Stimulated activated CD8-positive, alpha-beta memory T cell treated with anti-CD3 and anti-CD28 coated beads, Interleukin-4, amount 100 ng/mL, for 24 hours (primary cell): ENCODE results near the gene YWHAG.
"Not testable (repeated sequence)": the region's sequence is repeated elsewhere in the genome, so short reads cannot be mapped to it uniquely, and the experiment has no call there.

Experiments used
- DNase-seq: peaks from one replicate; pipeline ENCODE4 v3.0.0-alpha.2; 2020; ENCODE audit warnings: low read depth

YWHAG gene

DNA sequence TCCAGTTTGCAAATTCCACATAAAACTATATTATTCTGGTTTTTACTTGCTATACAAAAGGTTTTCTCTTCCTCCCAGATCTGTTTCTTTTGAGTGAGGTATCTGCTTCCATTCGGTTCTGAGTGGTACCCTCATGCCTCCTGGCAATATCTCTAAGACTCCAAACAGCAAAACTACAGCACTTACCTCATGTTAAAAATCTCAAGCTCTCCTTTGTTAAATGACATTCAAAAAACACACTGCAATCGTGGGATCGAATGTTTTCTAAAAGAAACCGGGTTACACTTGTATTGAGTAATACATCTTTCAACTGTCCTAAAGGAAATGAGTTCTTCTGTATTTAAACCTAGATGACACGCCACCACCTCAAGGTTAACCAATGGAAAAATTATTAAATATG is 11.1 kb downstream of the YWHAG start:
- DNase-seq = no peak

DNA sequence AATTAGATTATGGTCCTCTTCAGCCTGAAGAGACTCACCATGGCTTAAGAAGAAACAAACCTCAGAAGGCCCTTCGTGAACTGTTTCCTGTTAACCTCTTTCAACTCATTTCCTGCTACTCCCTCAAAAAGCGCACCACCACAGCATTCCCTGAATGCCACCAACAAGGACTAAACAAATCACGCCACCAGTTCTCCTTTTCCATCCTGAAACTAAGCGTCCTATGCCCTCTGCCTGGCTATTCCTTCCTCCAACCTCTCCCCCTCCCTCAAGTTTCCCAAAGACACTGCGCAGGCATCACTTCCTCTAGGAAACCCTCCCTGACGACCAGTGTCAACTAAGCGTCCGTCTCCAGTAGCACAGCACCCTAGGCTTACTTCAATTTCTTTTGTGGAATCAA is 12.0 kb downstream of the YWHAG start:
- DNase-seq = no peak

DNA sequence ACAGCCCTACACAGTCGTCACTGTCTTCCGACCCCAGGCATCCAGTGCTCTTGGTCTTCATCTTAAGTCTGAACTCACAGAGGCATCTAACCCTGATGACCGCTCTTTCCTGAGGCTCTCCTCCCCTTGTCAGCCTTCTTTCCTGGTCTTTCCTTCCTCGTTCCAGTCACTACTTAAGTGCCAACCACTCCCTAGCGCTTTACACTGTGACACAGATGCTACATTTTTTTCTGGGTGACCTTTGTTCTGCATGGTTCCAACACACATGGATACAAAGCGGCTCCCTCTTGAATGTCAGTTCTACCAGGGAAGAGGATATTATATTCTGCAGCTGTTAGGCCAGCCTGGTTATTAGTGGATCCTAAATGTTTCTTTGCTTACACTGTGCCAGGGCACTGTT is 12.7 kb downstream of the YWHAG start:
- no peak for DNase-seq

DNA sequence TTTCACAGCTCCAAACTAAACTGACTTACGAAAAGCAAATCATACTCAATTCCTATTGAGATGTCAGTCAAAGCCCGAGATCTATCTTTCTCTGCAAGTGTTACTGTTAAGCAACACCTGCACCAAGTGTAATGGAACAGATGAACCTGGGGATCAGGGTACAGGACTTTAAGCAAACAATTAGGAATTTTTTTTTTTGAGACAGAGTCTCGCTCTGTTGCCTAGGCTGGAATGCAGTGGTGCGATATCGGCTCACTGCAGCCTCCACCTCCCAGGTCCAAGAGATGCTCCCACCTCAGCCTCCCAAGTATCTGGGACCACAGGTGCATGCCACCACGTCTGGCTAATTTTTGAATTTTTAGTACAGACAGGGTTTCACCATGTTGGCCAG is 14.9 kb downstream of the YWHAG start:
- DNase-seq = no peak

DNA sequence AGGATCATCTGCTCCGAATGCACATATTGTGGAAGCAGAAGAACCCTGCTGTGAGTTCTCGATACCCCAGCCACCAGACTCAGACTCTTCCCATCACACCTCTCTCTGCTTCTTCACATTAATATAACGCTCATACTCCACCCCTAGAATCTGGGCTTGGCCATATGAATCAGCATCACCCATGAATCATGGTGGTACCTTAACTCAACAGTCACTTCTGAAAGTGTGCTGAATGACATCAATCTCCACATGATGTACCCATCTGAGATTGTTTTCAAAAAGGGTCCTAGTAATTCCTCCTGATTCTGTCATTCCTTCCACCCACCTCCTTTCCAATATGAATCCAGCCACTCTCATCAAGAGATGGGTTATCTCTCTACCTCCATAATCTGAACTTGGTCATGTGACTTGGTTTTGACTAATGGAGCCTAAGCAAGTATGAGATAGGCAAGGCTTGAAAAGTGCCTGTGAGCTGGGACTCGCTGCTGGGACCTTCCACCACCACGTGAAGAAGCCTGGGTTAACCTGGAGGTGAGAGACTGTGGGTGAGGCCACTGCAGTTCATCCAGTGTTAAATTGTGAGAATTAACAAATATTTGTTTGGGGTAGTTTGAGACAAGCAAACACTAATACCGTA is 15.4 kb downstream of the YWHAG start:
- DNase-seq = no peak

DNA sequence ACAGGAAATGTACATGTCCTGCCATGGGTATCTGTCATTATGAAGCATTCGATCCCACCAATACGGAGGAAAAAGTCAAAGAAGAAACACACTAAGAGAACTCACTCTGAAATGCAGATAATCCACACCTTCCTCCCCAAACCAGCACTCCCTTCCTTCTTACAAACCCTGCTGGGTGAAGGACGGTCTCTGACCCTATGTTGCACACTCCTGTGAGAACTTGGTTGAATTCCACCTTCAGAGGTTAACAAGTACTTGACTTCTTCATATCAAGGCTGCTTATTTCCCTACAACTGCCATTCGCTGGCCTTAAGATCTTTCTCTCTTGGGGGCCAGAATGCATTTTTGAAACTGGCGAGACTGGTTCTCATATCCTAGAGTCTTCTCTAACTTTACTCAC is 16.6 kb downstream of the YWHAG start:
- DNase-seq = no peak

DNA sequence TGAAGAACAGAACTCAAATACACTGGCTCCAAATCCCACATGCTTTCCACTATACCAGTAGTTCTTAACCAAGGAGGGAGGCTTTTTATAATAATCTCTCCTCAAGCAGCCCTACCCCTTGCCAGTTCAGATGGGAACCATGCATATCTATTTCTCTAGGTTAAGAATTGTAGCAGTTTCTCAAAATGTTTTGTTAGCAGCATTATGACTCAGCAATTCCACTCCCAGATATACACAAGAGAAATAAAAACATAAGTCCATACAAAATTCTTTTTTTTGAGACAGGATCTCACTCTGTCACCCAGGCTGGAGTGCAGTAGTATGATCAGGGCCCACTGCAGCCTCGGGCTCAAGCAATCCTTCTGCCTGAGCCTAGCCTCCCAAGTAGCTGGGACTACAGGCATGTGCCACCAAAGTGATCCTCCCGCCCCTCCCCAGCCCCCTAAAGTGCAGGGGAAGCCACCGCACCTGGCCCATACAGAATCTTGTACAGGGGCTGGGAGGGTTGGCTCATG is 18.1 kb downstream of the YWHAG start:
- DNase-seq = no peak

DNA sequence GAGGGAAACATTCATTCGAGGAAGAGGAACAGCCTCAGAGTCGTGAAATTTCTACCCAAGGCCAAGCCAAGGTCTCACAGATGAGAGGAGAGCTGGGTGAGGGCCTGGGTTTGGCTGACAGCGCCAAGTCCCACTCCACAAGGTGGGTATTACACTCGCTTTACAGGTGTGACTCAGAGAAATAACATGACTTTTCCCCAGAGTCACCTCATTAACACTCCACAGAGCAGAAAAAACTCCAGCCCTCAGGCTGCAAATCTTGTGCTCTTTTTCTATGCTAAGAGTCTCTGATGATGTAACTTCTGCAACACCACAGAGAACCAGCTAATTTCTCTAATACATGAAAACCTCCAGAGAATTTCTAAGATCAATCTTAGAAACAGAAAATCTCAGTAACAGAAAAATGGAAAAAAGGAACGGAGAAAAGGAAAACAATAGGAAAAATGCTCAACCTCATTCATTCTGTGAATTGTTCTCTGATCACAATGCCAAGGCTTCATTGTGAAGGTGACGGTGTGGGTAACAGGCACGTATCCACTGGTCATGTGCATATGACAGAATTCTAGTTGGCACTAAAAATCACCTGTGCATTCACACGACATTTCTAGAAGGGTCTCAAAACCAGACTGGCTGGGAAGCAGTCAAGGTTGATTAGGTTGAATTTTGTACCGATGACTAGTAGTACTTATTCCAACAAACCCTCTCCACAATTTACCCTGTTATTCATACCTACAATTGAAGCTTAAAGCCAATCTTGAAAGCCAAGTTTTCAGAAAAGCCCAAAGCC is 20.3 kb downstream of the YWHAG start:
- DNase-seq = no peak

DNA sequence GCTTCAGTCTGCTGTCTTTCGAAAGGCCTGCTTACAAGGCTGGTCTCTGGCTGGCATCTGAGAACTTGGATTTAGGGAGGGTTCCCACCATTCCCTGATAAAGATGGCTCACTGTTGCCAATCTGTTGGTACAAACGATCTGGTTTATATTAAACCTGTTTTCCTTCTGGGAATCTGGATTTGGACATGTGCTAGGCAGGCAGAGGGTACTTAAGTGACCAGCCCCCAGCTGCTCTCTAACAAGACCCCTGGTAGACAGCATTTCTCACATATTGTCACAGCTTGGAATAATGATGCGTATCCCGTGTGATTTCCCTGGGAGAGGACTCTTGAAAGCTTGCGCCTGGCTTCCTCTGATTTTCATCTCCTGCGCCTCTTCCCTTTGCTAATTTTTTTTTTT is 21.6 kb downstream of the YWHAG start:
- DNase-seq = no peak

DNA sequence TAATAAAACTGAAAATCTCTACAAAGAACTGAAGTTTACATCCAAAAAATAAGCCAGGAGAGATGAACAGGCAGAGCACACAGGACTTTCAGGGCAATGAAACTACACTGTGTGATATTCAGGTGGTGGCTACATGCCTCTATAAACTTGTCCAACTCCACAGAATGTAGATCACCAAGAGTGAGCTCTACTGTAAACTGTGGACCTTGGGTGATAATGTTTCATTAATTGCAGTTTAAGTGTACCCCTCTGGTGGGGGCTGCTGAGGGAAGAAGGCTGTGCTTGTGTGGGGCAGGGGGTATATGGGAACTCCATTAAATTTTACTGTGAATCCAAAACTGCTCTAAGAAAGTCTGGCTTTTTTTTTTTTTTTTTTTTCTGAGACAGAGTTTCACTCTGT is 22.7 kb downstream of the YWHAG start:
- no peak for DNase-seq

DNA sequence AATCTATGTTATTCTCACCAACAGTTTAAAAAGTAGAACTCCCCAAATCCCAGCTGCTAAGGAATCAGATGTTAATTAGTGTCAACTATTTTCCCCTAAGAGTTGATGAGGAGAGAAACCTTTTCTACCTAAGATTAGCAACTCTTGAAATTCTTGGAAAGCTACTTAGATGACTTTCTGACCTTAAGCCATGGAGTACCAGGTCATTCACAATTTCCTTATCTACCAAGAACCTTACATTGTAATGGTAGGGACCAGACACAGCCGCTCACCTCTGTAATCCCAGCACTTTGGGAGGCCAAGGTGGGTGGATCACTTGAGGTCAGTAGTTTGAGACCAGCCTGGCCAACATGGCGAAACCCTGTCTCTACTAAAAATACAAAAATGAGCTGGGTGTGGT is 23.4 kb downstream of the YWHAG start:
- not testable (repeated sequence) for DNase-seq

DNA sequence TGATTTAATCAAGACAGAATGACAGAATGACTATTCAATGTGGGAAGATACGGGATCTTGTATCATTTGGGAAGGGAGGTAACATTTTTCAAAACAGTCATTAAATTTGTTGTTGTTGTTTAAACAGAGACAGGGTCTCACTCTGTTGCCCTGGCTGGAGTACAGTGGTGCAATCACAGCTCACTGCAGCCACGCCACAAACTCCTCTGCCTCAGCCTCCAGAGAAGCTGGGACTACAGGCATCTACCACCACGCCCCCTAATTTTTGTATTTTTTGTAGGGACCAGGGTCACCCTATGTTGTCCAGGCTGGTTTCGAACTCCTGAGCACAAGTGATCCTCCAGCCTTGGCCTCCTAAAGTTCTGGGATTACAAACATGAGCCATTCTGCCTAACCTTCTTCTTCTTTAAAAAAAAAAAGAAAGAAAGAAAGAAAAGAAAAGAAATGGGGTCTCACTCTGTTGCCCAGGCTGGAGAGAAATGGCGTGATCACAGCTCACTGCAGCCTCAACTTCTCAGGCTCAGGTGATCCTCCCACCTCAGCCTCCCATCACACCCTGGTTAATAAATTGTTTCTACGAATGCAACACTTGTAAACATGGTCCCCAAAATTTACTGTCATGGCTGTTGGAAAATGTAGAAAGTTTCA is 24.3 kb downstream of the YWHAG start:
- DNase-seq = no peak

DNA sequence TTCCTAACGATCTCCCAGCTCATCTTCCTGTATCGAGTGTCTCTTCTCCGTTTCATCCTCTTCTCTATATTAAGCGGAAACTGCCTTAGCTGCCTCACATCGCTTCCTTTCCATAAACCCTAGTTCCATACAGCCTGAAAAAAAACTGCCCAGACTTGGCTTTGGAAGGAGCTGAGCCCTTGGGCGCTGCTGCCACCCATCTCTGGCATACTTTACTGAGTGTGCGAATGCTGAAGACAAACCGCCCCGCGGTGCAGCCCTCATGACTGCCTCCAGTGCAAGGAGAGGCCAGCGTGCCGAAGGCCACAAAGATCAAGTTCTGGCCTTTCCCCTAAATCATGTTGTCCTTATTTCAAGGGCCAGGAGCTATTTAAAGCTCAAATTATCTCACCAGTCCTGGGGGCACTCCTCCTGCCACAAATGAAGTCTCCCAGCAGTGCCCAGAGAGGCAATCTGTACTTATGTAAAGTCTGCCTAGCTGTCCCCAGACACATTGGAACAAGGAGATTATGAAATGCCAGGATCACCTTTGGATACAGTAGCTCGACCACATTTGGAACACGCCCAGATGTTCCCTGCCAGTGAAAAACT is 25.2 kb downstream of the YWHAG start:
- DNase-seq = no peak

DNA sequence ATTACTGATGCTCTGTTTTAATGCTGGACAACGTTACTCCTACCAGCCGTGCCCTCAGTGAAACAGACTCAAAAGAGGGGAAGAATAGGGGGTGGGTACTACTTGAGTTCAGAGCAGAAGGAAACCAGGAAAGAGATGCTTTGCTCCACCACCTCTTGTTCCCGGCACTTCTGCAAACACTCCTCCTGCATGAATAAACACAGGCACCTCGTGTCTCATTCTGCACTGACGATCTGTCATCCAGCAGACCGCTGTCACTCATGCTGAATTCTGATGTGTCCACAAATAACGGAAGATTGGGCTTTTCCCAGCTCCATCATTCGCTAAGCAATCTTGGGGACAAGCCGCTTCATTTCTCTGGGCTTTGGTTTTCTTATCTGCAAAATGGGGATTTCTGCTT is 26.7 kb downstream of the YWHAG start:
- no peak for DNase-seq

DNA sequence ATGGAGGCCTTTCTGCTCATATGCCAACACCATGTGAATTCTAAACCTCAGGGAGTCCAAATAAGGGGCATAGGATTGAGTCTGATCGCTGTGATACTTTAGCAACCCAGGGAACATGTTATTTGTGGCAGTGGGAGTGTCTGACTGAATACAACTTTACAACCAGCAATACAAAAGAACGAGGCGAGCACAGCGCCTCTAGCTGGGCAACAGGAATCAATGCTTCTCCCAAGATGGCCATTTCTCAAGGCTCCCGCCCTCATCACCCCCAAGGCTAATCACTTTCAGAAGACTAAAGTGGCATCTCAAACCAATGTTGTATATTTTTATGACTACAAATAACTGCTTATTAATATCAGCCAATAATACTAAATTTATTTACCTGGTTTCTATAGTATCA is 28.1 kb downstream of the YWHAG start:
- no peak for DNase-seq

DNA sequence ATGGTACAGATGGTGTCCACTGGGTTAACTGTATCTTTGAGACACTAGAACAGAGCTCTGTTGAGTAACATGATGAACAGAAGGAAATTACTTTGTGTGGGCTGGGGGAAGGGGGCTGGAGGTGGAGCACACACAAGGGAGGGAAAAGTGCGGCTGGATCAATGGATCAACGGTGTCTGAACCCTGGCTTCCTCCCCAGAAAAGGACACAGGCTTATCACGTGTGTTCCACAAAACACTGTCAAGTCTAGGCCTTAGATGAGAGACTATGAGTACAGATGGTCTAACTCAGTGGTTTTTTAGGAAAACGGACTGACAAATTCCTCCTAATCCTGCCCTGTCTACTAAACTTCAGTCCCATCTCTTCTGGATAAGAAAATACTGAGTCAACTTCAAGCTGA is 28.5 kb downstream of the YWHAG start:
- no peak for DNase-seq

DNA sequence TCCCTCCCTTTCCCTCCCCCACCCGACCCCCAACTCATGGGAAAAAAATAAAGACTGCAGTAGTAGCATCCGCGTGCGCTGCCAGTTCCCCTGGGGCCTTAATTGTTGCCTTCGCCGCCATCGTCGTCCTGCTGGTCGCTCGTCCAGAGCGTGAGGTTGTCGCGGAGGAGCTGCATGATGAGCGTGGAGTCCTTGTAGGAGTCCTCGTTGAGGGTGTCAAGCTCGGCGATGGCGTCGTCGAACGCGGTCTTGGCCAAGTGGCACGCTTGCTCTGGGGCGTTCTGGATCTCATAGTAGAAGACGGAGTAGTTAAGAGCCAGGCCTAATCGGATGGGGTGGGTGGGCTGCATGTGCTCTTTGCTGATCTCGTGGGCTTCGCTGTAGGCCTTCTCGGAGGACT is 29.3 kb downstream of the YWHAG start:
- DNase-seq = no peak

DNA sequence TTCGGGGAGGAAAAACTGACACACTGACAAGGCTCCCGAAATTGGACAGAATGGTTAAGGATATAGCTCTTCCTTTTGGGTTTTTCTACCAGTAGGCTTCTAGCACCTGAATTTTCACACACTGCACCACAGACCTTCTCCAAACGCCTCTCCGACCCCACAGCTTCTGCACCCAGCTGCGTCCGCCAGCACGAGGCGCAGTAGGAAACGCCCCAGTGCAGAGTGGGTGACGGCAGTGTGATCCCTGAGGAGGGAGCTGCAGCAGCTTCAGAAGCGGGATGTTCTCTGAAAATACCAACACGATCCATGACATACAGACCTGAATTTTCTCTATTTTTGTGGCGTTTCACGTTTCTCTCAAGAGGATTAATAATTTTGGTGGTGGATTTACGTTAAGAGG is 30.4 kb downstream of the YWHAG start:
- DNase-seq = no peak

DNA sequence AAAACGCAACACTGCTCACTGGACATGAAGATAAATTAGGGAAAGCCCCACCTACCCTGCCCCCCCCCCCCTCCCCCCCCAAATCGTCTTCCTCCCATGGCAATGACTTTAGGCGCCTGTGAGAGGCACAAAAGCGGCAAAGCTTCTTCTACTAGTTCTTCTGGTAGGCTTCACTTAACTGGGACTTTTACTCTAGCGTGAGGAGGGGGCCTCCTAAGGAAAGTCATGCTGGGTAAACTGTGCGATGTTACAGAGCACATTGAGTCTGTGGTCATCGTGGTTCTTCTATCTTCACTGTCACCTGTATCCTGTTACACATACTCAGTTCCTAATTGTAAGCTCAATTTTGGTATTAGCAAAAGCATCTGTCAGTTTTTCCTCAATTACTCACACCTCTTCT is 31.2 kb downstream of the YWHAG start:
- no peak for DNase-seq

DNA sequence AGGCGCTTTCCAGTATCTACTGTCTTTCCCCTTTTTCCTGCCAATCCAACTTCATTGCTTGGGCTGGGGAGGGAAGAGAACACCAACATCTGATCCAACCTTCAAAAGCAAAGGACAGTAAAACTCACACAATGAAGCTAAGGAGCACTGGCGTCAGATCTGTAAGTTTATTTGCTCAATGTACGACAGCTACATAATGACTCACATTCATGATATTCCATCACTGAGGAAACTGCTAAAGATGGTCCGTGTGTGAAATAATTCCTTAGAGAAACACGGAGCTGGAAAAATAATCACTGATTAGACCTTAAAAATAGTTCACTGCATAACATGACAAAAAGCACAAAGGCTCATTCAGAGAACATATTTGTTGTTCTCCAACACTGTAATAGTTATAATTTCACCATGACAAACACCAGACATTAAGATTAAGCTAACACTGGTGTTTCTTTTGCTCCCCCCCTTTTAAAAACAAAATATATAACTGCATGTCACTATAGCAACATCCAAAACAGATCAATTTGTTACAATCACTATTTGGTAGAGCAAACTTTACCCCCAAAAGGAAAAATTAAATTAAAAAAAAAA is 32.1 kb downstream of the YWHAG start:
- no peak for DNase-seq

DNA sequence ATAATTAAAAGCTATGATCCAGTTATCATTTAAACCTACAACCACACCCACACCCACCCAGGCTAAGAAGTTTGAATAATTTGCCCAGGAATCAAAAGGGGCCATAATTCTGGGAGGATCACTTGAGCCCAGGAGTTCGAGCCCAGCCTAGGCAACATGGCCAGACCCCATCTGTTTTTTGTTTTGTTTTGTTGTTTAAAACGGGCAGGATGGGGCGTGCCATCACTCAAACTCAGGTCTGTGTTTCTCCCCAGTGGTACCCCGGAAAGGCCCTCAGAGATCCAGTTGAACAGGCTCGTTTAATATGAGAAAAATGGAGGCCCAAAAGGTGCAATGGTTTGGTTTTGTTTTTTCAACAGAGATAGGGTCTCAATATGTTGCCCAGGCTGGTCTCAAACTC is 33.0 kb downstream of the YWHAG start:
- no peak for DNase-seq

DNA sequence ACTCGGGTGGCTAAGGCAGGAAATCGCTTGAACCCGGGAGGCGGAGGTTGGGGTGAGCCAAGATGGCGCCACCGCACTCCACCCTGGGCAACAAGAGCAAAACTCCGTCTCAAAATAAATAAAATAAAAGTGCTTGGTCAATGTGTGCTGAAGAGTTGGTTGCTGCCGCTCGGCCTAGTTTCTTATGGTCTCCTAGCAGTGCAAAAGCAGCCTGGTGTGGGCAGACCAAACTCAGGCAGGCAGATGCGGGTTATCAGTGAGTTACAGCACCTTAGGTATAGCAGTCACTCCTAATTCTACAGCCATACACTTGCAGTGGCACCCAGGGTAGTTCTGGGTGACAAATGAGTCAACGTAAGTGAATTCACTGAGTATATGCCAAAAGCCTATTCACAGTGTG is 33.7 kb downstream of the YWHAG start:
- no peak for DNase-seq
